Measurements from ENCODE around the gene TSEN15. TPM values are rescaled to one million over a fixed set of nuclear protein-coding genes. Genes with fewer than 3 reads are reported as not detected.

TSEN15 gene
- total RNA-seq, 1 donor from 2014 or later, result 22.4 TPM

GRCh38 chr1:184072376-184072775 is 20.8 kb downstream of the TSEN15 start:
- Mint-ChIP-seq H3K4me1 (ENCODE audit: low read depth) (no peaks in the 10 kb centered on the region), H3K36me3 (ENCODE audit: insufficient read depth) (no peaks in the 10 kb centered on the region), H3K4me3 (ENCODE audit: low read depth) (no peak overlapping the region), H3K27ac (no peak overlapping the region), H3K27me3 (no peaks in the 10 kb centered on the region), H3K9me3 (ENCODE audit: low read depth) (peaks cover 3% of the 10 kb centered on the region)
- no peak for TF ChIP-seq CTCF (IDR thresholded peaks at IDR 0.05; ENCODE audit: unreplicated experiment)
- no peak for DNase-seq (ENCODE audit: low spot score, unreplicated experiment)

- H3K9me3 Mint-ChIP-seq (ENCODE audit: low read depth), result peaks cover 5% of the 10 kb centered on the region
- no peak for DNase-seq (ENCODE audit: low spot score, unreplicated experiment)
- no peaks in the 10 kb centered on the region for H3K4me1 Mint-ChIP-seq (ENCODE audit: low read depth)
- no peaks in the 10 kb centered on the region for H3K27me3 Mint-ChIP-seq
- H3K36me3 Mint-ChIP-seq (ENCODE audit: insufficient read depth), result no peaks in the 10 kb centered on the region
- H3K4me3 Mint-ChIP-seq (ENCODE audit: low read depth), result no peak overlapping the region
- no peak for TF ChIP-seq CTCF (IDR thresholded peaks at IDR 0.05; ENCODE audit: unreplicated experiment)
- H3K27ac Mint-ChIP-seq, result no peak overlapping the region
Observed at GRCh38 chr1:184074383-184074782, 22.9 kb downstream of the TSEN15 start.

GRCh38 chr1:184075055-184076029 is 23.8 kb downstream of the TSEN15 start:
- no peaks in the 10 kb centered on the region for H3K4me1 Mint-ChIP-seq (ENCODE audit: low read depth)
- DNase-seq (ENCODE audit: low spot score, unreplicated experiment), result no peak
- H3K27ac Mint-ChIP-seq, result no peak overlapping the region
- H3K4me3 Mint-ChIP-seq (ENCODE audit: low read depth), result no peak overlapping the region
- H3K27me3 Mint-ChIP-seq, result no peaks in the 10 kb centered on the region
- TF ChIP-seq CTCF (IDR thresholded peaks at IDR 0.05; ENCODE audit: unreplicated experiment), result peak; percentile 76
- peaks cover 5% of the 10 kb centered on the region for H3K9me3 Mint-ChIP-seq (ENCODE audit: low read depth)
- no peaks in the 10 kb centered on the region for H3K36me3 Mint-ChIP-seq (ENCODE audit: insufficient read depth)

GRCh38 chr1:184078564-184079249 is 27.2 kb downstream of the TSEN15 start:
- H3K36me3 Mint-ChIP-seq (ENCODE audit: insufficient read depth), result no peaks in the 10 kb centered on the region
- no peaks in the 10 kb centered on the region for H3K4me1 Mint-ChIP-seq (ENCODE audit: low read depth)
- H3K27ac Mint-ChIP-seq, result no peak overlapping the region
- no peak overlapping the region for H3K4me3 Mint-ChIP-seq (ENCODE audit: low read depth)
- TF ChIP-seq CTCF (IDR thresholded peaks at IDR 0.05; ENCODE audit: unreplicated experiment), result no peak
- no peak for DNase-seq (ENCODE audit: low spot score, unreplicated experiment)
- H3K27me3 Mint-ChIP-seq, result no peaks in the 10 kb centered on the region
- H3K9me3 Mint-ChIP-seq (ENCODE audit: low read depth), result peaks cover 5% of the 10 kb centered on the region

- Mint-ChIP-seq H3K27ac (no peak overlapping the region), H3K27me3 (no peaks in the 10 kb centered on the region), H3K36me3 (ENCODE audit: insufficient read depth) (no peaks in the 10 kb centered on the region), H3K4me3 (ENCODE audit: low read depth) (no peak overlapping the region), H3K9me3 (ENCODE audit: low read depth) (peaks cover 5% of the 10 kb centered on the region), H3K4me1 (ENCODE audit: low read depth) (no peaks in the 10 kb centered on the region)
- TF ChIP-seq CTCF (IDR thresholded peaks at IDR 0.05; ENCODE audit: unreplicated experiment), result no peak
- DNase-seq (ENCODE audit: low spot score, unreplicated experiment), result no peak
Observed at GRCh38 chr1:184080309-184080708, 28.8 kb downstream of the TSEN15 start.

All from progenitor cell of endocrine pancreas (in vitro differentiated cells).